GM12865 (cell line): ENCODE data around the gene GOLPH3L.

Source experiments
- DNase-seq: peaks from one replicate; pipeline ENCODE4 v3.0.0; 2010; ENCODE audit warnings: low read depth
- H3K4me3 ChIP-seq: 2 replicates; pipeline ENCODE4 v1.5.1; 2011; ENCODE audit warnings: mild to moderate bottlenecking, low read depth, low read length, control low read depth
- CTCF ChIP-seq: IDR thresholded peaks from 2 replicates; pipeline ENCODE4 v1.5.1; 2011; ENCODE audit warnings: low read length, control low read depth, low read depth, inconsistent platforms; ENCODE audit not compliant: insufficient read depth; ENCODE audit errors: missing control alignments

Gene GOLPH3L

GRCh38 chr1:150708595-150708994, 11.6 kb upstream of the GOLPH3L start:
- TF ChIP-seq CTCF, result no peak
- no peak overlapping the region for H3K4me3 ChIP-seq
- DNase-seq, result peak; percentile 60

GRCh38 chr1:150706091-150706490, 9.1 kb upstream of the GOLPH3L start:
- TF ChIP-seq CTCF, result no peak
- H3K4me3 ChIP-seq, result no peak overlapping the region
- DNase-seq, result no peak

GRCh38 chr1:150703427-150703826, 6.5 kb upstream of the GOLPH3L start:
- no peak for TF ChIP-seq CTCF

GRCh38 chr1:150696590-150696989, 364 bp downstream of the GOLPH3L start:
- no peak for TF ChIP-seq CTCF
- peak overlapping the region; percentile 97 for H3K4me3 ChIP-seq
- no peak for DNase-seq

More at GRCh38 chr1:150703427-150703826, 6.5 kb upstream of the GOLPH3L start:
- peak; percentile 26 for DNase-seq
- H3K4me3 ChIP-seq, result no peak overlapping the region

GRCh38 chr1:150696162-150696561, 792 bp downstream of the GOLPH3L start:
- DNase-seq, result no peak
- TF ChIP-seq CTCF, result no peak
- peak overlapping the region; percentile 97 for H3K4me3 ChIP-seq

- no peak for DNase-seq
- H3K4me3 ChIP-seq, result peak overlapping the region; percentile 97; the same call in 1 of the 2 replicates
Measured at GRCh38 chr1:150695561-150695960, 1.4 kb downstream of the GOLPH3L start.

More at GRCh38 chr1:150695561-150695960, 1.4 kb downstream of the GOLPH3L start:
- no peak for TF ChIP-seq CTCF
